B cell (primary cell): ENCODE results near the gene SAP30.

Experiments used
- CTCF ChIP-seq: fragments of 200-600 bp; IDR thresholded peaks from one replicate; pipeline ENCODE4 v1.8.0; 2022; ENCODE audit warnings: antibody characterized with exemption, mild to moderate bottlenecking
- EZH2 ChIP-seq: IDR thresholded peaks from 2 replicates; pipeline ENCODE4 v1.6.1; 2012; ENCODE audit warnings: borderline replicate concordance, low read depth, mild to moderate bottlenecking, moderate library complexity, low read length; ENCODE audit not compliant: insufficient read depth, poor library complexity, severe bottlenecking

DNA sequence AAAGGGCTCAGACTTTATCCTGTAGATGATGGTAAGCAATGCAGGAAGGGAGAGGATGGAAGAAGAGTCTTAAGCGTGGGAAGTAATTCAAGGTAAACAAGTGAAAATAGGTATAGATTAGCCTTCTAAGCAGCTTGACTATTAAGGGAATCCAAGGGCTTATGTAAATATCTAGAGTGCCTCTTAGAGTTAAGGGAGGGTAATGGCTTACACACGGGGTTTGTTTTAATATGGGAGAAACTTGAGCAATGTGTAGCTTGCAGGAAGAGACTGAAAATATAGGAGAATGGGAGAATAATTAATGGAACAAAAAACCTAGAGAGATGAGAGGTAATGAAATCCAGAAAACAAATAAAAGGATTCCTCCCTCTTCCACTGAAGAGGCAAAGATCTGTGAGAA lies 12.8 kb upstream of the SAP30 start:
- TF ChIP-seq CTCF, result no peak
- no peak for TF ChIP-seq EZH2
